Type B pancreatic cell (in vitro differentiated cells): ENCODE data around the gene POU2AF2. TPM values are rescaled to one million over a fixed set of nuclear protein-coding genes. Genes with fewer than 3 reads are reported as not detected.
"Not testable (repeated sequence)": the region's sequence is repeated elsewhere in the genome, so short reads cannot be mapped to it uniquely, and the experiment has no call there.

ENCODE experiments used
- DNase-seq: peaks from one replicate; pipeline ENCODE4 v3.0.0; 2021; ENCODE audit warnings: mixed read lengths; ENCODE audit not compliant: unreplicated experiment; ENCODE audit errors: extremely low spot score
- H3K27ac Mint-ChIP-seq: 2 replicates; pipeline ENCODE4 v1.8.0; 2021; ENCODE audit warnings: mild to moderate bottlenecking, mixed read lengths
- H3K27me3 Mint-ChIP-seq: 2 replicates; pipeline ENCODE4 v1.8.0; 2021; ENCODE audit warnings: mixed read lengths
- H3K36me3 Mint-ChIP-seq: 2 replicates; pipeline ENCODE4 v1.8.0; 2021; ENCODE audit warnings: mixed read lengths
- H3K4me1 Mint-ChIP-seq: one replicate; pipeline ENCODE4 v1.8.0; 2021; ENCODE audit warnings: mixed read lengths; ENCODE audit not compliant: unreplicated experiment
- H3K4me3 Mint-ChIP-seq: 2 replicates; pipeline ENCODE4 v1.8.0; 2021; ENCODE audit warnings: mild to moderate bottlenecking, mixed read lengths
- H3K9me3 Mint-ChIP-seq: 2 replicates; pipeline ENCODE4 v1.8.0; 2021; ENCODE audit warnings: mixed read lengths
- total RNA-seq: library from RNA; stranded (reverse); gene quantifications from 2 replicates; pipeline ENCODE4 v1.2.1, GENCODE V29; 2021; ENCODE audit warnings: low replicate concordance
- TF ChIP-seq, protein P1 (sequence below): fragments of 200-600 bp; sonication (generic); conservative IDR thresholded peaks from 2 replicates; pipeline ENCODE4 v1.5.0; 2021; ENCODE audit warnings: antibody characterized with exemption, mild to moderate bottlenecking

The POU2AF2 gene
- total RNA-seq, 1 donor from 2014 or later: 0.39 TPM

GRCh38 chr11:111282562-111283075 is 37.1 kb downstream of the POU2AF2 start:
- Mint-ChIP-seq H3K4me1 (peaks cover 36% of the 10 kb centered on the region), H3K36me3 (no peaks in the 10 kb centered on the region), H3K4me3 (no peak overlapping the region), H3K27me3 (peaks cover 9% of the 10 kb centered on the region), H3K27ac (no peak overlapping the region), H3K9me3 (no peaks in the 10 kb centered on the region)
- TF ChIP-seq, protein P1, sequence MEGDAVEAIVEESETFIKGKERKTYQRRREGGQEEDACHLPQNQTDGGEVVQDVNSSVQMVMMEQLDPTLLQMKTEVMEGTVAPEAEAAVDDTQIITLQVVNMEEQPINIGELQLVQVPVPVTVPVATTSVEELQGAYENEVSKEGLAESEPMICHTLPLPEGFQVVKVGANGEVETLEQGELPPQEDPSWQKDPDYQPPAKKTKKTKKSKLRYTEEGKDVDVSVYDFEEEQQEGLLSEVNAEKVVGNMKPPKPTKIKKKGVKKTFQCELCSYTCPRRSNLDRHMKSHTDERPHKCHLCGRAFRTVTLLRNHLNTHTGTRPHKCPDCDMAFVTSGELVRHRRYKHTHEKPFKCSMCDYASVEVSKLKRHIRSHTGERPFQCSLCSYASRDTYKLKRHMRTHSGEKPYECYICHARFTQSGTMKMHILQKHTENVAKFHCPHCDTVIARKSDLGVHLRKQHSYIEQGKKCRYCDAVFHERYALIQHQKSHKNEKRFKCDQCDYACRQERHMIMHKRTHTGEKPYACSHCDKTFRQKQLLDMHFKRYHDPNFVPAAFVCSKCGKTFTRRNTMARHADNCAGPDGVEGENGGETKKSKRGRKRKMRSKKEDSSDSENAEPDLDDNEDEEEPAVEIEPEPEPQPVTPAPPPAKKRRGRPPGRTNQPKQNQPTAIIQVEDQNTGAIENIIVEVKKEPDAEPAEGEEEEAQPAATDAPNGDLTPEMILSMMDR: no peak
- DNase-seq: no peak

- Mint-ChIP-seq H3K27ac (no peak overlapping the region), H3K4me3 (no peak overlapping the region), H3K36me3 (no peaks in the 10 kb centered on the region), H3K4me1 (peaks cover 36% of the 10 kb centered on the region), H3K27me3 (peaks cover 6% of the 10 kb centered on the region), H3K9me3 (no peaks in the 10 kb centered on the region)
- no peak for DNase-seq
- TF ChIP-seq, protein P1: no peak
Measured at GRCh38 chr11:111283945-111284481, 38.5 kb downstream of the POU2AF2 start.

- TF ChIP-seq, protein P1: no peak
- Mint-ChIP-seq H3K27ac (peak overlapping the region; percentile 27), H3K9me3 (no peaks in the 10 kb centered on the region), H3K4me1 (peaks cover 36% of the 10 kb centered on the region), H3K36me3 (no peaks in the 10 kb centered on the region), H3K27me3 (peaks cover 4% of the 10 kb centered on the region), H3K4me3 (peak overlapping the region; percentile 10)
- no peak for DNase-seq
Measured at GRCh38 chr11:111285189-111286091, 39.9 kb downstream of the POU2AF2 start.

GRCh38 chr11:111291764-111292163 is 46.2 kb downstream of the POU2AF2 start:
- H3K4me3 Mint-ChIP-seq: no peak overlapping the region
- H3K27ac Mint-ChIP-seq: no peak overlapping the region
- H3K4me1 Mint-ChIP-seq: no peaks in the 10 kb centered on the region
- TF ChIP-seq, protein P1: no peak
- DNase-seq: no peak
- no peaks in the 10 kb centered on the region for H3K27me3 Mint-ChIP-seq
- no peaks in the 10 kb centered on the region for H3K36me3 Mint-ChIP-seq
- H3K9me3 Mint-ChIP-seq: no peaks in the 10 kb centered on the region

DNA sequence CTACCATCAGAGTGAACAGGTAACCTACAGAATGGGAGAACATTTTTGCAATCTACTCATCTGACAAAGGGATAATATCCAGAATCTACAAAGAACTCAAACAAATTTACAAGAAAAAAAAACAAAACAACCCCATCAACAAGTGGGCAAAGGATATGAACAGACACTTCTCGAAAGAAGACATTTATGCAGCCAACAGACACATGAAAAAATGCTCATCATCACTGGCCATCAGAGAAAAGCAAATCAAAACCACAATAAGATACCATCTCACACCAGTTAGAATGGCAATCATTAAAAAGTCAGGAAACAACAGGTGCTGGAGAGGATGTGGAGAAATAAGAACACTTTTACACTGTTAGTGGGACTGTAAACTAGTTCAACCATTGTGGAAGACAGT is 46.9 kb downstream of the POU2AF2 start:
- H3K4me1 Mint-ChIP-seq, H3K36me3 Mint-ChIP-seq, H3K4me3 Mint-ChIP-seq, H3K27ac Mint-ChIP-seq, DNase-seq, H3K27me3 Mint-ChIP-seq, H3K9me3 Mint-ChIP-seq: not testable (repeated sequence)

GRCh38 chr11:111296196-111296595 is 50.7 kb downstream of the POU2AF2 start:
- TF ChIP-seq, protein P1: no peak
- Mint-ChIP-seq H3K4me1 (no peaks in the 10 kb centered on the region), H3K27ac (no peak overlapping the region), H3K9me3 (no peaks in the 10 kb centered on the region), H3K27me3 (peaks cover 22% of the 10 kb centered on the region), H3K36me3 (no peaks in the 10 kb centered on the region), H3K4me3 (no peak overlapping the region)
- no peak for DNase-seq
